Adrenal gland (tissue), 12 donors: ENCODE data around the gene GALNT9. TPM values are rescaled to one million over a fixed set of nuclear protein-coding genes. Genes with fewer than 3 reads are reported as not detected.

Source experiments
- DNase-seq, 7 donors: peaks; one replicate each; pipeline ENCODE4 v3.0.0-alpha.2; 2019 to 2020
- H3K27ac ChIP-seq, 5 donors: fragments of 200-600 bp; sonication (generic) in 4 of 5; 1 replicate in 3 of 5; 2 replicates in 2 of 5; pipeline versions ENCODE4 v1.5.1 to v1.8.0; 2016 to 2020; ENCODE audit warnings: mild to moderate bottlenecking in 1 of 5
- H3K27me3 ChIP-seq: fragments of 200-600 bp; 2 replicates; pipeline ENCODE4 v1.8.0; 2021
- H3K36me3 ChIP-seq, 2 donors: fragments of 200-600 bp; replicated peaks in 1 of 2; 1 replicate in 1 of 2; 2 replicates in 1 of 2; pipeline versions ENCODE4 v1.5.1 to v1.8.0; 2018 to 2022
- H3K4me1 ChIP-seq, 2 donors: fragments of 200-600 bp; replicated peaks in 1 of 2; 1 replicate in 1 of 2; 2 replicates in 1 of 2; pipeline versions ENCODE4 v1.5.1 to v1.8.0; 2018 to 2021
- H3K4me3 ChIP-seq, 4 donors: fragments of 200-600 bp; sonication (generic) in 3 of 4; one replicate each; pipeline ENCODE4 v1.5.1; 2016 to 2018
- H3K9me3 ChIP-seq, 3 donors: fragments of 200-600 bp; sonication (generic) in 1 of 3; replicated peaks in 1 of 3; 1 replicate in 2 of 3; 2 replicates in 1 of 3; pipeline versions ENCODE4 v1.5.1 to v1.8.0; 2016 to 2021
- POLR2A ChIP-seq, 2 donors: fragments of 450-650 bp; IDR thresholded peaks; one replicate each; pipeline ENCODE4 v1.6.1; 2017; ENCODE audit warnings: antibody characterized with exemption in 2 of 2, mild to moderate bottlenecking in 2 of 2, moderate library complexity in 1 of 2
- WGBS, 4 donors: extraction: QIAGEN DNeasy Blood & Tissue Kit in 2 of 4; methylation state at CpG; one replicate each; pipeline versions ENCODE4 v1.1.5 to v1.1.7; 2013 to 2017; 5-methylcytosine and 5-hydroxymethylcytosine counted together
- intact Hi-C, 2 donors: fragments of 100-400 bp; cut with DNase I; formaldehyde crosslinking; loops; one replicate each; pipeline versions ENCODE4 v1.14.1 to v1.15.0; 2022 to 2023
- polyA plus RNA-seq, 3 donors: library from polyadenylated mRNA; stranded (reverse); fragments of 200-250 nt in 2 of 3; fragments of 350-450 nt in 1 of 3; fragmentation: Illumina TruSeq in 1 of 3; extraction: RNeasy Lipid Tissue Mini Kit (QIAGEN cat#74804) in 1 of 3; gene quantifications; one replicate each; pipeline ENCODE4 v1.2.3, GENCODE V29; 2013 to 2014
- total RNA-seq, 9 donors: library from RNA; depleted of rRNA in 4 of 9; stranded (reverse); fragments of >200 nt in 4 of 9; fragments of 120-200 nt in 1 of 9; fragmentation: NEBNext Ultra II Directional in 1 of 9; extraction: Animal tissue kit (Norgen Biotek cat#: 25700) in 1 of 9; gene quantifications; one replicate each; pipeline versions ENCODE4 v1.1.0 to v1.2.4, GENCODE V29; 2013 to 2023
- TF ChIP-seq, protein P1 (sequence below), 6 experiments: fragments of 450-650 bp in 4 of 6; fragments of 200-600 bp in 2 of 6; sonication (generic) in 1 of 6; IDR thresholded peaks; 1 replicate in 5 of 6; 2 replicates in 1 of 6; pipeline versions ENCODE4 v1.5.1 to v1.8.0; 2016 to 2021; ENCODE audit warnings: antibody characterized with exemption in 6 of 6, mild to moderate bottlenecking in 2 of 6, moderate library complexity in 1 of 6
- donor health status: healthy with polysubstance abuse.
- donor health status: Bipolar disorder and iron deficiency.
- donor health status: DM: yes; HTN: yes; CAD: no.
- donor health status: DM: no; HTN: no; CAD: no.
- donor health status: DM: no; HTN: no; CAD: no.
- donor health status: DM: yes; HTN: yes; CAD: no.

Gene GALNT9
- total and polyA plus RNA-seq, 12 donors: 0.44 to 7.8 (median 1.2) TPM; not detected in 1

DNA sequence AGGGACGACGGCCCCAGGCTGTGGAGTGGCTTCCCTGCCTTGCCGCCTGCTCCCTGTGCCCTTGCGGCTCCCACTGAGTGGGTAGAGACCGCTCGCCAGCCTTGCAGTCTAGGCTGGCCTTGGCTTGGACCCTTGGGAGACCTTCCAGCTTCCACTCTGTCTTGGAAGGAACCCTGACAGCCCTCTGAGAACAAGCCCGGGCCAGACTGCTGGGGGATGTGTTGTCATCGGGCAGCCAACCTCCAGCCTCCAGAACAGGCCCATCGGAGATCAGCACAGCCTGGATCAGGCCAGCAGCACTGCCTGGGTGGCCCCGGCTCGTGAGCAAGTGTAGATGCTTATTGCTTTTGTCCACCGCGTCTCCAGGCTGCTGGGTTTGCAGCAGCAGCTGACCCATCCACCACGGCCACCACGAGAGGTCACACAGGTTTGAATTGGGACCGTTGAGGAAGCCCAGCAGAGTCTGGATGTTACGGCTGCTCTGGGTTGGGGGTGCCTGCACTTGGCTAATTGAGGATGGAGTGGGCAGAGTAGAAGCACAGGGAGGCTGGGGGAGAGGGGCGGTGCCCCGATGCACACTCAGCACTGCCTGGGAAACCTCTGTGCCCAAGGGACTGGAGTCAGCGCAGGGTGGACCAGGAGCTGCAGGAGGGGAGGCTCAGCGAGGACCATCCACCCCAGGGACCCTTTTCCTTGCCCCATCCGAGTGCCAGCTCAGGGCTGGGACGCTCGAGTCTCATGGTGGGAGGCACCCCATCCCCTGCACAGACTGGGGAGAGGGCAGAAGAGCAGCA is 129.7 kb downstream of the GALNT9 start:
- Histone ChIP-seq H3K27me3 (peaks cover 8% of the 10 kb centered on the region), H3K27ac (no peak overlapping the region), H3K9me3 (no peaks in the 10 kb centered on the region), H3K36me3 (no peaks in the 10 kb centered on the region), H3K4me3 (no peak overlapping the region), H3K4me1 (no peaks in the 10 kb centered on the region)
- TF ChIP-seq, protein P1, sequence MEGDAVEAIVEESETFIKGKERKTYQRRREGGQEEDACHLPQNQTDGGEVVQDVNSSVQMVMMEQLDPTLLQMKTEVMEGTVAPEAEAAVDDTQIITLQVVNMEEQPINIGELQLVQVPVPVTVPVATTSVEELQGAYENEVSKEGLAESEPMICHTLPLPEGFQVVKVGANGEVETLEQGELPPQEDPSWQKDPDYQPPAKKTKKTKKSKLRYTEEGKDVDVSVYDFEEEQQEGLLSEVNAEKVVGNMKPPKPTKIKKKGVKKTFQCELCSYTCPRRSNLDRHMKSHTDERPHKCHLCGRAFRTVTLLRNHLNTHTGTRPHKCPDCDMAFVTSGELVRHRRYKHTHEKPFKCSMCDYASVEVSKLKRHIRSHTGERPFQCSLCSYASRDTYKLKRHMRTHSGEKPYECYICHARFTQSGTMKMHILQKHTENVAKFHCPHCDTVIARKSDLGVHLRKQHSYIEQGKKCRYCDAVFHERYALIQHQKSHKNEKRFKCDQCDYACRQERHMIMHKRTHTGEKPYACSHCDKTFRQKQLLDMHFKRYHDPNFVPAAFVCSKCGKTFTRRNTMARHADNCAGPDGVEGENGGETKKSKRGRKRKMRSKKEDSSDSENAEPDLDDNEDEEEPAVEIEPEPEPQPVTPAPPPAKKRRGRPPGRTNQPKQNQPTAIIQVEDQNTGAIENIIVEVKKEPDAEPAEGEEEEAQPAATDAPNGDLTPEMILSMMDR (IDR thresholded peaks at IDR 0.05): no peak
- TF ChIP-seq POLR2A (IDR thresholded peaks at IDR 0.05): no peak
- DNase-seq: no peak
- WGBS, 4 donors: 72 to 81% (median 75%) methylated on average over 14 to 24 of the region's 24 CpGs
- intact Hi-C loops: no loop called here

DNA sequence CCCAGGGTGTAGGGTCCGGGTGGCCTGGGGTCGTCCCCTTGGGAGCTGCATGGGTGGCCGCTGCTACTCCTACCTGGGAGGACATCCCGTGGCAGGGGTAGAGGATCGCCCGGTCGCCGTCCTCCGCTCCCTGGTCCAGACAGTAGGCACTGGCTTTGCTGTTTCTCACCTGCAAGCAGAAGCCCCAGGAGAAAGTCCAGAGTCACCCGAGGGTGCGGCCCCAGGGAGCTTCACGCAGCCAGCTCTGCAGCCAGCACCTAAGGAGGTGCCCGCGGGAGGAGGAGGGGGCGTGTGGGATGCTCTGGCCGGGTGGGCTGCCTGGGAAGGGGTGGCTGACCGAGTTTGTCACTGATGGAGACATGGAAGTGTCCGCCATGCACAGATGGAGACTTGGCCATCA is 130.3 kb downstream of the GALNT9 start:
- TF ChIP-seq, protein P1 (IDR thresholded peaks at IDR 0.05): no peak
- TF ChIP-seq POLR2A (IDR thresholded peaks at IDR 0.05): no peak
- Histone ChIP-seq H3K27me3 (peaks cover 5% of the 10 kb centered on the region), H3K27ac (no peak overlapping the region), H3K4me3 (no peak overlapping the region), H3K4me1 (no peaks in the 10 kb centered on the region), H3K36me3 (no peaks in the 10 kb centered on the region), H3K9me3 (no peaks in the 10 kb centered on the region)
- intact Hi-C loops: no loop called here
- no peak for DNase-seq
- WGBS, 4 donors: 63 to 88% (median 75%) methylated on average over 11 to 18 of the region's 18 CpGs

DNA sequence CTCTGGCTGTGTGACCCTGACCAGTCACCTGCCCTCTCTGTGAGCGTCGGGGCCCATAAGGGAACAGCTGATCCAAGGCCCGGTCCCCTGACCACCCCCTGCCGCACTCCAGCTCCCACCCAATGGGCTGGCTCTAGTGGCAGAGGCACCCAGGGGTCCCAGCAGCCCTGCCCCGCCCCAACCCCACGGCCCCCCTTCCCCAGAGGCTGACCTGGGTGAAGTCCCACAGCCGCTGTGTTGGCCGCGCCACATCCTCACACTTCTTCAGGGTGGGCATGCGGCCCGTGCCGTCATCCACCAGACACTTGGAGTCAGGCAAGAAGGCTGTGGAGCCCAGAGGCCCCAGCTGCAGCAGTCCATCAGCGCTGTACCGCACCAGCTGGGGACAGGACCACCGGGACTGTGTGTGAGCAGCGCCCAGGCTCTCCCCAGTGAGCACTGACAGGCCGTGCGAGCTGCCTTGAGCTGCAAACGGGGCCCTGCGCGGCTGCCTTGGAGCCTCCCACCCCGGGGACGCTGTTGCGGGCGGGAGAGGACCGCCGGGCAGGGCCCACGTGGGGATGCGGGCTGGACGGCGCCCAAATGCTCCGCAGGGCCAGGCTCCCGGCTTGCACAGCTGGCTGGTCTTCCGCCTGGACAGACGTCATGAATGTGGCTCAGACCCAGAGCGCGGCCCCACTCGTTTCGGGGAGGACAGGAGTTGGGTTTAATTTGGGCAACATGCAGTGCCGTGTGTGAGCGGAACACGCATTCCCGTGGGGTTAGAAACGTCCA is 131.6 kb downstream of the GALNT9 start:
- H3K9me3 ChIP-seq: peaks cover 0 to 5% (median 0%) of the 10 kb centered on the region in 3 donors
- DNase-seq: no peak
- H3K4me1 ChIP-seq: no peaks in the 10 kb centered on the region
- no peaks in the 10 kb centered on the region for H3K27me3 ChIP-seq
- H3K36me3 ChIP-seq: no peaks in the 10 kb centered on the region
- 77 to 89% (median 81%) methylated on average over 13 to 44 of the region's 44 CpGs for WGBS, 4 donors
- no peak overlapping the region for H3K27ac ChIP-seq
- TF ChIP-seq, protein P1 (IDR thresholded peaks at IDR 0.05): no peak
- TF ChIP-seq POLR2A (IDR thresholded peaks at IDR 0.05): no peak
- intact Hi-C loops: no loop called here
- no peak overlapping the region for H3K4me3 ChIP-seq

DNA sequence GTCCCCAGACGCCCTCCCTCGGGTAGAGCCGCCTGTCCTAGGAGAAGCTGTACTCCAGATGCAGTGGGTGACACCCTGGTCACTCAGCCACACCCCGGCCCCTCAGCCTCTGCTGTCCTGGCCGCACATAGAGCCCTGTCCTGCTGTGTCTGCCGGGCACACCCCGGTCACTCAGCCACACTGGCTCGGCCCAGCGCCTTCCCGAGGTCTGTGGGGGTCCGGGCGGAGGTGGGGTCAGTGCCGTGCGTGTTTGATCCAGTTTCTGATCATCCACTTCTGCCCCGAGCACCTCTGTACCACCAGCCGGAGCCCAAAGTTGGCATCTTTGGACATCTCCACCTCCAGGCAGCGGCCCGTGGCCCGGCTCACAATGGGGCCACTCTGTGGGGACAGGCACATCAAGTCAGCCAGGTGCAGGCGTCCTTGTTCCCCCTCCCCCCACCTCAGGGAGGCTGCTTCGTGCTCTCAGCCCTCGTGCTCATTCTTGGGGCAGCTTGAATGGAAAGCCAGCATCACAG is 132.5 kb downstream of the GALNT9 start:
- no peak for DNase-seq
- Histone ChIP-seq H3K9me3 (peaks cover 0 to 5% (median 0%) of the 10 kb centered on the region in 3 donors), H3K27ac (no peak overlapping the region), H3K27me3 (no peaks in the 10 kb centered on the region), H3K36me3 (no peaks in the 10 kb centered on the region), H3K4me3 (no peak overlapping the region), H3K4me1 (no peaks in the 10 kb centered on the region)
- WGBS, 4 donors: 67 to 80% (median 75%) methylated on average over 5 to 22 of the region's 22 CpGs
- TF ChIP-seq, protein P1 (IDR thresholded peaks at IDR 0.05): no peak
- no peak for TF ChIP-seq POLR2A (IDR thresholded peaks at IDR 0.05)
- intact Hi-C loops: no loop called here
